Sigmoid colon (tissue), 7 donors: ENCODE data around the gene EIF4EBP2. TPM values are rescaled to one million over a fixed set of nuclear protein-coding genes. Genes with fewer than 3 reads are reported as not detected.

ENCODE experiments used
- DNase-seq: peaks from one replicate; pipeline ENCODE4 v3.0.0-alpha.2; 2019
- H3K27ac ChIP-seq, 4 donors: fragments of 200-600 bp; sonication (generic); one replicate each; pipeline ENCODE4 v1.5.1; 2016 to 2019; ENCODE audit warnings: mild to moderate bottlenecking in 1 of 4
- H3K27me3 ChIP-seq, 3 donors: fragments of 200-600 bp; sonication (generic); one replicate each; pipeline ENCODE4 v1.5.1; 2019; ENCODE audit warnings: mild to moderate bottlenecking in 1 of 3
- H3K36me3 ChIP-seq, 4 donors: fragments of 200-600 bp; sonication (generic); one replicate each; pipeline ENCODE4 v1.5.1; 2016 to 2019
- H3K4me1 ChIP-seq, 4 donors: fragments of 200-600 bp; sonication (generic); one replicate each; pipeline ENCODE4 v1.5.1; 2017 to 2019
- H3K4me3 ChIP-seq, 4 donors: fragments of 200-600 bp; sonication (generic); one replicate each; pipeline ENCODE4 v1.5.1; 2017 to 2019; ENCODE audit warnings: mild to moderate bottlenecking in 2 of 4, moderate library complexity in 1 of 4
- H3K9me3 ChIP-seq, 4 donors: fragments of 200-600 bp in 3 of 4; sonication (generic) in 3 of 4; one replicate each; pipeline versions ENCODE4 v1.5.1 to v1.6.1; 2013 to 2019
- CTCF ChIP-seq, 4 experiments: fragments of 450-650 bp in 3 of 4; fragments of 200-600 bp in 1 of 4; IDR thresholded peaks; one replicate each; pipeline ENCODE4 v1.5.1; 2016 to 2019; ENCODE audit warnings: antibody characterized with exemption in 4 of 4, mild to moderate bottlenecking in 3 of 4, moderate library complexity in 2 of 4
- EP300 ChIP-seq, 4 donors: sonication (generic); formaldehyde crosslinking; IDR thresholded peaks; one replicate each; pipeline ENCODE4 v1.6.1; 2017; ENCODE audit warnings: antibody characterized with exemption in 4 of 4
- POLR2A ChIP-seq, 2 donors: fragments of 450-650 bp; IDR thresholded peaks; one replicate each; pipeline ENCODE4 v1.6.1; 2016; ENCODE audit warnings: antibody characterized with exemption in 2 of 2, mild to moderate bottlenecking in 2 of 2, moderate library complexity in 2 of 2
- POLR2AphosphoS5 ChIP-seq, 4 donors: sonication (generic); formaldehyde crosslinking; IDR thresholded peaks; one replicate each; pipeline ENCODE4 v1.6.1; 2017; ENCODE audit warnings: antibody characterized with exemption in 4 of 4
- WGBS, 2 donors: extraction: QIAGEN DNeasy Blood & Tissue Kit; methylation state at CpG; one replicate each; pipeline ENCODE4 v1.1.7; 2013; 5-methylcytosine and 5-hydroxymethylcytosine counted together
- intact Hi-C: fragments of 100-400 bp; cut with DNase I; formaldehyde crosslinking; loops from one replicate; pipeline ENCODE4 v1.15.1; 2023
- polyA plus RNA-seq, 3 donors: library from polyadenylated mRNA; stranded (reverse); fragments of 200-250 nt; gene quantifications; one replicate each; pipeline ENCODE4 v1.2.3, GENCODE V29; 2013
- total RNA-seq, 4 donors: library from RNA; depleted of rRNA; stranded (reverse); fragments of >200 nt; gene quantifications; one replicate each; pipeline ENCODE4 v1.1.0, GENCODE V29; 2016
- donor health status: healthy with polysubstance abuse.
- donor health status: Bipolar disorder and iron deficiency.
- donor health status: healthy.

The EIF4EBP2 gene
- total and polyA plus RNA-seq, 7 donors, result 34.7 to 102 (median 73.1) TPM

GRCh38 chr10:70412356-70412755 is 8.4 kb downstream of the EIF4EBP2 start:
- no peak for DNase-seq
- 65 to 73% methylated on average over 4 of the region's 4 CpGs for WGBS, 2 donors
- TF ChIP-seq CTCF (IDR thresholded peaks at IDR 0.05) (no peak), POLR2A (IDR thresholded peaks at IDR 0.05) (no peak)
- Histone ChIP-seq H3K36me3 (no peaks in the 10 kb centered on the region), H3K4me1 (peaks cover 0 to 63% (median 53%) of the 10 kb centered on the region in 4 donors), H3K9me3 (no peaks in the 10 kb centered on the region), H3K27ac (peak overlapping the region in 2 of 4 donors; percentile 99 to 100), H3K4me3 (no peak overlapping the region), H3K27me3 (no peaks in the 10 kb centered on the region)
- intact Hi-C loops, result no loop called here

- H3K27me3 ChIP-seq, result no peaks in the 10 kb centered on the region
- H3K4me1 ChIP-seq, result peaks cover 0 to 38% (median 29%) of the 10 kb centered on the region in 4 donors
- no peak overlapping the region for H3K4me3 ChIP-seq
- peak overlapping the region in 2 of 4 donors; percentile 39 to 44 for H3K27ac ChIP-seq
- DNase-seq, result no peak
- 88 to 93% methylated on average over 1 of the region's 1 CpG for WGBS, 2 donors
- no peaks in the 10 kb centered on the region for H3K9me3 ChIP-seq
- H3K36me3 ChIP-seq, result peaks cover 10 to 30% (median 28%) of the 10 kb centered on the region in 4 donors
- intact Hi-C loops, result no loop called here
- TF ChIP-seq POLR2A (IDR thresholded peaks at IDR 0.05) (no peak), POLR2AphosphoS5 (IDR thresholded peaks at IDR 0.05) (no peak), CTCF (IDR thresholded peaks at IDR 0.05) (no peak), EP300 (IDR thresholded peaks at IDR 0.05) (no peak)
These were observed 13.6 kb downstream of the EIF4EBP2 start for GRCh38 chr10:70417568-70417967.

GRCh38 chr10:70418229-70418628 is 14.3 kb downstream of the EIF4EBP2 start:
- intact Hi-C loops, result no loop called here
- TF ChIP-seq POLR2AphosphoS5 (IDR thresholded peaks at IDR 0.05), result peak in 1 of 4 donors; percentile 19
- no peak for TF ChIP-seq POLR2A (IDR thresholded peaks at IDR 0.05)
- Histone ChIP-seq H3K27me3 (no peaks in the 10 kb centered on the region), H3K36me3 (peaks cover 13 to 37% (median 34%) of the 10 kb centered on the region in 4 donors), H3K9me3 (no peaks in the 10 kb centered on the region), H3K27ac (peak overlapping the region in 2 of 4 donors; percentile 39 to 44), H3K4me3 (no peak overlapping the region), H3K4me1 (peaks cover 0 to 32% (median 26%) of the 10 kb centered on the region in 4 donors)
- WGBS, 2 donors, result 80 to 84% methylated on average over 1 of the region's 1 CpG
- DNase-seq, result no peak

GRCh38 chr10:70418713-70419112 is 14.8 kb downstream of the EIF4EBP2 start:
- Histone ChIP-seq H3K4me3 (no peak overlapping the region), H3K27me3 (no peaks in the 10 kb centered on the region), H3K4me1 (peaks cover 0 to 28% (median 25%) of the 10 kb centered on the region in 4 donors), H3K27ac (peak overlapping the region in 2 of 4 donors; percentile 39 to 44), H3K36me3 (peaks cover 13 to 42% (median 38%) of the 10 kb centered on the region in 4 donors), H3K9me3 (no peaks in the 10 kb centered on the region)
- intact Hi-C loops, result no loop called here
- no peak for DNase-seq
- TF ChIP-seq POLR2AphosphoS5 (IDR thresholded peaks at IDR 0.05) (no peak), CTCF (IDR thresholded peaks at IDR 0.05) (no peak), POLR2A (IDR thresholded peaks at IDR 0.05) (no peak), EP300 (IDR thresholded peaks at IDR 0.05) (no peak)
- 92 to 93% methylated on average over 3 of the region's 3 CpGs for WGBS, 2 donors

GRCh38 chr10:70424320-70424719 is 20.4 kb downstream of the EIF4EBP2 start:
- peak overlapping the region in 1 of 4 donors; percentile 5 for H3K27ac ChIP-seq
- peaks cover 0 to 40% (median 32%) of the 10 kb centered on the region in 4 donors for H3K4me1 ChIP-seq
- H3K4me3 ChIP-seq, result no peak overlapping the region
- no peak for DNase-seq
- no peaks in the 10 kb centered on the region for H3K27me3 ChIP-seq
- no peaks in the 10 kb centered on the region for H3K9me3 ChIP-seq
- 91 to 96% methylated on average over 3 of the region's 3 CpGs for WGBS, 2 donors
- no peak for TF ChIP-seq POLR2AphosphoS5 (IDR thresholded peaks at IDR 0.05)
- no peak for TF ChIP-seq EP300 (IDR thresholded peaks at IDR 0.05)
- no peak for TF ChIP-seq CTCF (IDR thresholded peaks at IDR 0.05)
- no peak for TF ChIP-seq POLR2A (IDR thresholded peaks at IDR 0.05)
- intact Hi-C loops, result no loop called here
- H3K36me3 ChIP-seq, result peaks cover 34 to 98% (median 61%) of the 10 kb centered on the region in 4 donors
